SK-N-MC (cell line): Measurements from ENCODE around the gene JUNB.

Experiments used
- EZH2 ChIP-seq: fragments of 200-600 bp; sonication (generic); IDR thresholded peaks from one replicate; pipeline ENCODE4 v1.6.1; 2017; ENCODE audit warnings: antibody characterized with exemption
- POLR2AphosphoS5 ChIP-seq: IDR thresholded peaks from 2 replicates; pipeline ENCODE4 v1.6.1; 2012; ENCODE audit warnings: mild to moderate bottlenecking, low read depth, low read length, borderline replicate concordance

GRCh38 chr19:12834976-12835757, 43.9 kb downstream of the JUNB start:
- TF ChIP-seq EZH2: no peak
- TF ChIP-seq POLR2AphosphoS5: no peak
